ENCODE data around the gene ILF3.

Gene ILF3

GRCh38 chr19:10685210-10685609, 31.1 kb downstream of the ILF3 start:
- Histone ChIP-seq H4K20me1 (ENCODE audit: control insufficient read depth, insufficient read depth, low read depth, low read length) (peaks cover 3% of the 10 kb centered on the region; the same call in 1 of the 2 replicates), H3K36me3 (ENCODE audit: control insufficient read depth, low read length) (peaks cover 98% of the 10 kb centered on the region)

GRCh38 chr19:10686193-10686592, 32.0 kb downstream of the ILF3 start:
- H3K4me1 ChIP-seq (ENCODE audit: control insufficient read depth, low read length): no peaks in the 10 kb centered on the region
- peaks cover 3% of the 10 kb centered on the region; the same call in 1 of the 2 replicates for H4K20me1 ChIP-seq (ENCODE audit: control insufficient read depth, insufficient read depth, low read depth, low read length)
- H3K9me3 ChIP-seq (ENCODE audit: control insufficient read depth, insufficient read depth, low read length): no peaks in the 10 kb centered on the region
- H3K27me3 ChIP-seq (ENCODE audit: control insufficient read depth, low read length): no peaks in the 10 kb centered on the region
- H3K4me2 ChIP-seq (ENCODE audit: low read length): no peak overlapping the region
- H3F3A ChIP-seq (ENCODE audit: control insufficient read depth, insufficient read depth): peaks cover 11% of the 10 kb centered on the region
- TF ChIP-seq EZH2phosphoT487 (IDR thresholded peaks at IDR 0.05; ENCODE audit: borderline replicate concordance, low read length) (no peak), CTCF (IDR thresholded peaks at IDR 0.05; ENCODE audit: low read depth, low read length, poor library complexity, severe bottlenecking) (no peak)
- H3K36me3 ChIP-seq (ENCODE audit: control insufficient read depth, low read length): peaks cover 98% of the 10 kb centered on the region
- peaks cover 41% of the 10 kb centered on the region for H3K79me2 ChIP-seq (ENCODE audit: control insufficient read depth, low read length)
- H3K9me2 ChIP-seq (replicated peaks; ENCODE audit: control insufficient read depth, low read length): no peaks in the 10 kb centered on the region
- no peak overlapping the region for H3K4me3 ChIP-seq (ENCODE audit: low read length)
- no peak overlapping the region for H3K27ac ChIP-seq (ENCODE audit: low read depth, low read length)

More at GRCh38 chr19:10685210-10685609, 31.1 kb downstream of the ILF3 start:
- H3K4me3 ChIP-seq (ENCODE audit: low read length): no peak overlapping the region
- H3K27ac ChIP-seq (ENCODE audit: low read depth, low read length): no peak overlapping the region
- no peaks in the 10 kb centered on the region for H3K4me1 ChIP-seq (ENCODE audit: control insufficient read depth, low read length)
- no peaks in the 10 kb centered on the region for H3K27me3 ChIP-seq (ENCODE audit: control insufficient read depth, low read length)
- H3K4me2 ChIP-seq (ENCODE audit: low read length): no peak overlapping the region
- H3K9me3 ChIP-seq (ENCODE audit: control insufficient read depth, insufficient read depth, low read length): no peaks in the 10 kb centered on the region
- peaks cover 50% of the 10 kb centered on the region for H3K79me2 ChIP-seq (ENCODE audit: control insufficient read depth, low read length)
- H3F3A ChIP-seq (ENCODE audit: control insufficient read depth, insufficient read depth): peaks cover 10% of the 10 kb centered on the region
- no peaks in the 10 kb centered on the region for H3K9me2 ChIP-seq (replicated peaks; ENCODE audit: control insufficient read depth, low read length)
- no peak for TF ChIP-seq CTCF (IDR thresholded peaks at IDR 0.05; ENCODE audit: low read depth, low read length, poor library complexity, severe bottlenecking)
- no peak for TF ChIP-seq EZH2phosphoT487 (IDR thresholded peaks at IDR 0.05; ENCODE audit: borderline replicate concordance, low read length)

- Histone ChIP-seq H3K27me3 (ENCODE audit: control insufficient read depth, low read length) (no peaks in the 10 kb centered on the region), H3K4me2 (ENCODE audit: low read length) (no peak overlapping the region), H3K79me2 (ENCODE audit: control insufficient read depth, low read length) (peaks cover 35% of the 10 kb centered on the region), H4K20me1 (ENCODE audit: control insufficient read depth, insufficient read depth, low read depth, low read length) (peaks cover 6% of the 10 kb centered on the region; the same call in 1 of the 2 replicates), H3K4me1 (ENCODE audit: control insufficient read depth, low read length) (no peaks in the 10 kb centered on the region), H3K36me3 (ENCODE audit: control insufficient read depth, low read length) (peaks cover 98% of the 10 kb centered on the region), H3K4me3 (ENCODE audit: low read length) (no peak overlapping the region), H3F3A (ENCODE audit: control insufficient read depth, insufficient read depth) (peaks cover 11% of the 10 kb centered on the region), H3K27ac (ENCODE audit: low read depth, low read length) (no peak overlapping the region), H3K9me3 (ENCODE audit: control insufficient read depth, insufficient read depth, low read length) (no peaks in the 10 kb centered on the region), H3K9me2 (replicated peaks; ENCODE audit: control insufficient read depth, low read length) (no peaks in the 10 kb centered on the region)
- no peak for TF ChIP-seq CTCF (IDR thresholded peaks at IDR 0.05; ENCODE audit: low read depth, low read length, poor library complexity, severe bottlenecking)
- TF ChIP-seq EZH2phosphoT487 (IDR thresholded peaks at IDR 0.05; ENCODE audit: borderline replicate concordance, low read length): no peak
Observed at GRCh38 chr19:10686661-10687517, 32.7 kb downstream of the ILF3 start.
